ENCODE data around the gene PPP6R2.
"Not testable (repeated sequence)": the region's sequence is repeated elsewhere in the genome, so short reads cannot be mapped to it uniquely, and the experiment has no call there.

The PPP6R2 gene

DNA sequence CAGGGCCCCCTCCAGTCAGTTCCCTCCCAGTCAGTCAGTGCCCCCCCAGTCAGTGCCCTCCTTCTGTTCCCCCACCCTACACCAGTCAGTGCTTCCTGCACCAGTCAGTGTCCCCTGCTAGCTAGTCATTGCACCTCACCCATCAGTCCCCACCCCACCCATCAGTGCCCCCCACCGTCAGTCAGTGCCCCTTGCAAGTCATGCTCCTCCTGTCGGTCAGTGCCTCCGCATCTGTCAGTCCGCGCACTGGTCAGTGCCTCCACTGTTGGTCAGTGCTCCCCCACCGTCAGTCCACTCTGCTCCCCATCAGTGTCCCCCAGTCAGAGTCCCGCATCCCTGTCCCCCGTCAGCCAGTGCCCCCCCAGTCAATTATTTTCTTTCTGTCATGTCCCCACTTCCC is 3.3 kb downstream of the PPP6R2 start:
- no peak for DNase-seq

DNA sequence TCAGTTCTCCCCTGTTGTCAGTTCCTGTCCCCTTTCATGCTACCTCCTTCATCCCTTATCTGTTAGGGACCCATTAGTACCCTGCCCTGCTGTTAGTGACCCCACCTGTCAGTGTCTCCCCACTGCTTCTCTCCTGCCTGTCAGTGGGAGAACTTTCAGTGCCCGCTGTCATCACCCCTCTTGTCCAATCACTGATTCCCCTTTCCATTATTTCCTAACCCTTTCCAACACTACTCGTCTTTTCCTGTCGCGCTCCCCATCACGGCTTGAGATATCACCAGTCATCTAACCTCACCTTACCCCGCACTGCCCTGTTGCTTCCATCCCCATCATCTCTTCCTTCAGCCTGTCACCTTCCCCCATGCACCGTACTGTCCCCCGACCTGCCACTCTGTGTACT is 4.0 kb downstream of the PPP6R2 start:
- no peak for DNase-seq

- no peak for DNase-seq
These were observed 4.9 kb downstream of the PPP6R2 start for GRCh38 chr22:50348058-50348457.

- DNase-seq: no peak
These were observed 13.1 kb downstream of the PPP6R2 start for GRCh38 chr22:50356186-50356585.

GRCh38 chr22:50357222-50357621 is 14.1 kb downstream of the PPP6R2 start:
- DNase-seq: no peak

DNA sequence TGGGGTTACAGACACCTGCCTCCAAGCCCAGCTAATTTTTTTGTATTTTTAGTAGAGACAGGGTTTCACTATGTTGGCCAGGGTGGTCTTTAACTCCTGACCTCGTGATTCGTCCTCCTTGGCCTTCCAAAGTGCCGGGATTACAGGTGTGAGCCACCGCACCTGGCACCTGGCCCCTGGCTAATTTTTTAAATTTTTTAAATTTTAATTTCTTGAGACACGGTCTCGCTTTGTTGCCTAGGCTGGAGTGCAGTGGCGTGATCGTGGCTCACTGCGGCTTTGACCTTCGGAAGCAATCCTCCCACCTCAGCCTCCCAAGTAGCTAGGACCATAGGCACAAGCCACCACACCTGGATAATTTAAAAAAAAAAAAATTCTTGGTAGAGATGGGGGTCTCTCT is 14.6 kb downstream of the PPP6R2 start:
- no peak for DNase-seq

DNA sequence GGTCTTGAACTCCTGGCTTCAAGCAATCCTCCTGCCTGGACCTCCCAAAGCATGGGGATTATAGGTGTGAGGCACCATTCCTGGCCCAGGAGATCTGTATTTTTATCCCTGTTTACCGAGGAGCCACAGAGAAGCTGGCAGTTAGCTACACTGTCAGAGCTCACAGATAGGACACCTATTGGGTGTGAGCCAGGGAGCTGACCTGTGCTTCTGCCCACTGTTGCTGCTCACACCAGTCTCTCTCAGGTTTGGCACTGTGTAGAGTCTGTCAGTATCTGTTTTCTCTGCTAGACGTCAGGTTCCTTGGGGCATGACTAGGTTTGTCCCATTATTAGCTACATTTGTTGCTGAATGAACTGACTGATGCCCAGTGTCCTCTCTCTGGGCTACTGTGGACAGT is 17.5 kb downstream of the PPP6R2 start:
- no peak for DNase-seq

DNA sequence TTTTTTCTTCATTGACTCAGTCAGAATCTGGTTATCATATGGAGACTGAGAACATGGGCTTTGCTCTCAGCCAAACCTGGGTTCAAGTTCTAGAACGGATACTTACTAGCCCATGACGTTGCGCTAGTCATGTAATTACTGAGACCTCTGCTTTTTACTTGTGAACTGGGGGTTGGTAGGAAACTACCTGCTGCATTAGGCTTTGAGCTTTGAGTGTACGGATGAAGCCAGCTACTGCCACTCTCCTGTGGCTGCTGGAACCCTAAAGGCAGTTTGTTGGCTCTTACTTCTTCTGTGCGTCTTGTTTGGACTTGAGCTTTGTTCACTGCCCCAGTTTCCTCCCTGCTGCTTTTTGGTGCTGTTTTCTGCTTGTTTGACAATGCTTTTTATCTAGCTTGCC is 18.1 kb downstream of the PPP6R2 start:
- DNase-seq: no peak

DNA sequence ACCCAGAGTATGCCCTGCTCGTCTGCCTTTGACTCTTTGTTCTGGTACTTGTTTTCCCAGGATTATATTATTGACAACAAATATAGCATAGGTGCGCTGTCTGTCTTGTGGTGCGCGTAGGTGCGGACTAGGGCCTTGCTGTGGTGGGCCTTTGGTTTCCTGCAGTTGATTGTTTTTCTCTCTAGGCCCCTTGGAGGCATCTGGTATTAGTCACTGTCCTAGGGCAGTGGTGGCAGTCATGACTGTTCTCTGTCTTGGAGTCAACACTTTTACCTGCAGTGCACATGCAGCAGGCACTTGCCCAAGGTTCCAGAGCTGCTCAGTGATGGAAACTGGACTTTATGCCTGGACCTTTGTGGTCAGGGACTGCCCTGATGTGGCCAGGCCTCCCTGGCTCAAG is 18.6 kb downstream of the PPP6R2 start:
- DNase-seq: no peak

- no peak for DNase-seq
These were observed 20.2 kb downstream of the PPP6R2 start for GRCh38 chr22:50363166-50363802.

GRCh38 chr22:50363803-50364194 is 20.7 kb downstream of the PPP6R2 start:
- not testable (repeated sequence) for DNase-seq

DNA sequence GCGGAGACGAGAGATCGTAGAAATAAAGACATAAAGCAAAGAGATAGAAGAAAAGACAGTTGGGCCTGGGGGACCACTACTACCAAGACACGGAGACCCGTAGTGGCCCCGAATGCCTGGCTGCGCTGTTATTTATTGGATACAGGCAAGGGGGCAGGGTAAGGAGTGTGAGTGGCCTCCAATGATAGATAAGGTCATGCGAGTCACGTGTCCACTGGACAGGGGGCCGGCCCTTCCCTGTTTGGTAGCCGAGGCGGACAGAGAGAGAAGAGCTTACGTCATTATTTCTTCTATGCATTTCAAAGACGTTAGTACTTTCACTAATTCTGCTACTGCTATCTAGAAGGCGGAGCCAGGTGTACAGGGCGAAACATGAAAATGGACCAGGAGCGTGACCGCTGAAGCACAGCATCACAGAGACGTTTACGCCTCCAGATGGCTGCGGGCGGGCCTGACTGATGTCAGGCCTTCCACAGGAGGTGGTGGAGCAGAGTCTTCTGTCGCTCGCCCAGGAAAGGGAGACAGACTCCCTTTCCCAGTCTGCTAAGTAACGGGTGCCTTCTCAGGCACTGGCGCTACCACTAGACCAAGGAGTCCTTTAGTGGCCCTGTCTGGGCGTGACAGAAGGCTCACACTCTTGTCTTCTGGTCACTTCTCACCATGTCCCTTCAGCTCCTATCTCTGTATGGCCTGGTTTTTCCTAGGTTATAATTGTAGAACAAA is 24.8 kb downstream of the PPP6R2 start:
- no peak for DNase-seq

DNA sequence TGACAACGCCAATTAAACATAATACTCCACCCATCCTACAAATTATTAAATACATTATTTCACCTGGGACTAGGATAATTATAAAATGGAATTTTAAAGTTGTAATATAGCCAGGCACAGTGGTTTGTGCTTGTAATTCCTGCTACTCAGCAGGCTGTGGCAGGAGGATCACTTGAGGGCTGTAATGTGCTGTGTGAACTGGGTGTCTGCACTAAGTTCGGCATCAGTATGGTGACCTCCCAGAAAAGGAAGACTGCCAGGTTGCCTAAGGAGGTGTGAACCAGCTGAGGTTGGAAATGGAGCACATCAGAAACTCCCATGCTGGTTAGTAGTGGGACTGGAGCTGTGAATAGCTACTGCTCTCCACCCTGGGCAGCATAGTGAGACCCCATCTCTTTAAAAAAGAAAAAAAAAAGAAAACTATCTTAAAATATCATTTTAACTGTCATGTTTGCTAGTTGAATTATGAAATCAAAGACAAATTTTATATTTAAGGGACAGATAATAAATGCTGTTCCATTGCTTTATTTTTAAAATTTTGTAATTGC is 28.0 kb downstream of the PPP6R2 start:
- DNase-seq: no peak

- DNase-seq: no peak
These were observed 33.0 kb downstream of the PPP6R2 start for GRCh38 chr22:50376085-50376651.

DNA sequence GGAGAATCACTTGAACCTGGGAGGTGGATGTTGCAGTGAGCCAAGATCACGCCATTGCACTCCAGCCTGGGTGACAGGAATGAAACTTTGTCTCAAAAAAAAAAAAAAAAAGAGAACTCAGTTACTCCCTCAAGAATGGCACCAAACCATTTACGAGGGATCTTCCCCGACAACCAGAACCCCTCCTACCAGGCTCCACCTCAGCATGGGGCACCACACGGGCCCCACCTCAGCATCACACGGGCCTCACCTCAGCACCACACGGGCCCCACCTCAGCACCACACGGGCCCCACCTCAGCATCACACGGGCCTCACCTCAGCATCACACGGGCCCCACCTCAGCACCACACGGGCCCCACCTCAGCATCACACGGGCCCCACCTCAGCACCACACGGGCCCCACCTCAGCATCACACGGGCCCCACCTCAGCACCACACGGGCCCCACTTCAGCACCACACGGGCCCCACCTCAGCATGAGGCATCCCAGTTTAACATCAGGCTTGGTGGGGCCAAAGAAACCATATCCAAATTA is 38.0 kb downstream of the PPP6R2 start:
- not testable (repeated sequence) for DNase-seq

DNA sequence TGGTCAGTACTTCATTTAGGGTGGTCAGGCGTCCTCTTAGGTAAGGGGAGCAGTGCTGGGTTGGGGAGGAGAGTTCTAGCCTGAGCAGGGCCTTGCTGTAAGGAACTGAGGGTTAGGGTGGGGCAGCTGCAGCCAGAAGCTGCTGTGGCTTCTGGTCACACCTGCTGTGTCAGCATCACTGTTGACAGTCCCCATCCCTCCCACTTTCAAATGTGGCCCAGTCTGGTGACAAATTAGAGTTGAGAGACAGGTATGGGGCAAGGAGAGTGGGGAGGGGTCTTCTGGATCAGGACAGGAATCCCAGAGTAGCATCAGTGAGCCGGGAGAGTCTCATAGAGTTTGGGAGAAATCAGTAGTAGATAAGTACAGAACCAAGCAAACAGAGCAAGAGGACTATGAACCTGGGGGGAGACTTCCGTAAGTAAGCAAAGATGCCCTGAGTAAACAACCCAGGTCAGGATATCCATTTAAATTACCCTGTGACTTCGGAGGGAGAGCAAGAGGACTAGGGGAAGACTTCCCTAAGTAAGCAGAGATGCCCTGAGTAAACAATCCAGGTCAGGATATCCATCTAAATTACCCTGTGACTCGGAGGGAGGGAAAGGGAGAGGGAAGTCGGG is 53.7 kb downstream of the PPP6R2 start:
- no peak for DNase-seq

GRCh38 chr22:50397371-50398060 is 54.4 kb downstream of the PPP6R2 start:
- not testable (repeated sequence) for DNase-seq

DNA sequence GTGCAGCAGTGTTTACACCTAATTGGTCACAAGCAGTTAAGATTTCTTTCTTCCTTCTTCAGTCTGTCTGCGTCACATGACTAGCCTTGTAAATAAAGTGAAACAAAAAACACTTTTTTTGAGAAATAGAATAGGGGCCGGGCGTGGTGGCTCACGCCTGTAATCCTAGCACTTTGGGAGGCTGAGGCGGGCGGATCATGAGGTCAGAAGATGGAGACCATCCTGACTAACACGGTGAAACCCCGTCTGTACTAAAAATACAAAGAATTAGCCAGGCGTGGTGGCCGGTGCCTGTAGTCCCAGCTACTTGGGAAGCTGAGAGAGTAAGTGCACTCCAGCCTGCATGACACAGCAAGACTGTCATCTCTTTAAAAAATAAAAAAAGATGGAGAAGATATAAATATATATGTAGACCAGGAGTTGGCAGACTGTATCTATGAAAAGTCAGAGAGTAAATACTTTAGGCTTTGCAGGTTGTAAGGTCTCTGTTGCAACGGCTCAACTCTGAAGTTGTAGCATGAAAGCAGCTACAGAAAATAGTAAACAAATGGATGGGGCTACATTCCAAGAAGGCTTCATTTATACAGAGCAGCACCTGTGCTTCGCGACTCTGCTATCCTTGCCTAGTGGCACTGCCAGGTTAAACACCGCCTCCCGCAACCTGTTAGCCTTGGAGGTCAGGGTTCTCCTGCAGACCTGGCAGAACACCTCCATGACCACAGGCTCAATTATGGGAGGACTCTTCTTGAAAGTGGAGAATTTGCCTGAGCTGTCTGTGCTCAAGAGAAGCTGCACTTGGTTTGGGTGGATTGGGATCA is 55.9 kb downstream of the PPP6R2 start:
- no peak for DNase-seq

DNA sequence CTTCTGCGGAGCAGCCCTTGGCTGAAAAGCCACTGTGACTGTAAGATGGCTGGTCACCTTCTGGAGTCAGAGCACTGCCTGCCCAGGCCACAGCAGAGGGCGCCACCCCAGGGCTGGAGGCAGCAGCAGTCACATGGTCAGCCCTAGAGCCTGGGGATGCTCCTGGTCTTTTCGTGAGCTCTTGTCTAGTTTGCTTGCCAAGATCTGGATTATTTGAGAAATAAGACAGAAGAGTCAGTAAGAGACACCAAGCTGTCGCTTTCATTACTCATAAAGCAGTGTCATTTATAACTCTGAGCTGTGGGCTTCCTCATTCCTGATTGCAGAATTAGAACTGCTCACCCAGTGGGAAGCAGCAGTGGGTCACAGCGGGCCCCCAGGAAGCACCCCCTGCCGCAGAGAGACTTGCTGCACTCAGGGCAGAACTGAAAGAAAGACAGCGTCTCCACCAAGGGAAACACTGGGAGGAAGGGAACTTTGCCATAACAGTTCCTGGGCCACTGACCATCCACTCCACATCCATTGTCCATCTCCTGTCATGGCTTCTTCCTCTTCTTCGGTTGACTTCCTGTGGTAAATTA is 56.7 kb downstream of the PPP6R2 start:
- DNase-seq: no peak

GRCh38 chr22:50400406-50400805 is 57.3 kb downstream of the PPP6R2 start:
- DNase-seq: no peak

- DNase-seq: no peak
These were observed 57.8 kb downstream of the PPP6R2 start for GRCh38 chr22:50400931-50401330.

GRCh38 chr22:50401907-50402306 is 58.8 kb downstream of the PPP6R2 start:
- no peak for DNase-seq
